HG02763 (cell line): ENCODE measurements around the gene CHAMP1.

Source experiments
- ATAC-seq: cut with Tn5 transposase; IDR thresholded peaks from one replicate; pipeline ENCODE4 v1.9.1; 2021; ENCODE audit warnings: mild to moderate bottlenecking, moderate library complexity; ENCODE audit not compliant: unreplicated experiment

Gene CHAMP1

GRCh38 chr13:114314074-114314912 is at the start of gene CHAMP1:
Gene CHAMP1 (plus strand): TSS chr13:114314503. CDS start chr13:114323843, 9,340 bp downstream.
- ATAC-seq: peak; percentile 84

DNA sequence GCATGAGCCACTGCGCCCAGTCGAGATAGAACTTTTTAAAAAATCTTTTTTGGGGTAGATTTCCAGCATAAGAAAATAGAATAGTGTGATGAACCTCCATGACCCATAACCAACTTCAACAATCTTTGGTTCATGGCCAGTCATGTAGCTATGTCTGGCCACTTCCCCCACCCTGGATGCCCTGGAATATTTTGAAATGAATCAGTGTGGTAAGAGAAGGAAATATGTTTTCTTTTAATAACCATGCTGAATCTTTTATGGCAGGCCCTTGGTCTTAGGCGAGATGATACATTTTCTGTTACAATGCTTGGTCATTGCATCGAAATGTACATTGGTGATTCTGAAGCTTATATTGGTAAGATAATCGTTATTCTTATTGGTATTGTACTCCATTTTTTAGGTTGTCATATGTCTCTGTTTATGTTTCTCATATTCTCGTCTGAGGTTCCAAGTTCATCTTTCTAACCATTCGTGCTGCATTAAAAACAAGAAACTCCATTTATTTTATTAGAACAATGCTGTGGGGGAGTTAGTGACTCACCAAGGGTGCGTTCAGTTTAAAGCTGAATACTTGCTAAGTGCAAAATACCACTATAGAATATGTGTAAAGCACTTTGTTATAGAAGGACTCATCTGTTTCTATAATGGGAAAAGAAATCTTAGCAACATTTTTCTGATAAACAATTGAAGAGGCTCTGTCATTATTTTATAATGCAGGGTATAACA is 49.3 kb upstream of the CHAMP1 start:
- ATAC-seq: no peak

GRCh38 chr13:114266241-114266640 is 48.1 kb upstream of the CHAMP1 start:
- no peak for ATAC-seq

GRCh38 chr13:114268344-114269280 is 45.7 kb upstream of the CHAMP1 start:
- ATAC-seq: no peak

- ATAC-seq: no peak
These were observed 45.0 kb upstream of the CHAMP1 start for GRCh38 chr13:114269281-114269770.

DNA sequence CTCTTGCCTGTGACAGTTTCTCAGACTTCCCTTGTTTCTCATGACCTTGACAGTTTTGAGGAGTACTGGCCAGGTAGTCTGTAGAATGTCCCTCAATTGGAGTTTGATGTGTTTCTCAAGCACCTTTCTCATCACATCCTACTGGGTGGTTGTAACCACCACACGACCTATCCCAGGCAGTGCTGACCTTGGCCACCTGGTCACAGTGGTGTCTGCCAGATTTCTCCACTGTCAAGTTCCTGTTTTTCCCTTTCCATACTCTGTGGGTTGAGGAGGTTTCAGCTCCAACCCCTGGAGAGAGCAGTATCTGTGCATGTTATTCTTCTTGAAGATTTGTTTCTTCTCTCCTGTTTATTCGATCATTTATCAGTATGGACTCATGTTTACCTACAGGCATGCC is 41.3 kb upstream of the CHAMP1 start:
- ATAC-seq: no peak

- ATAC-seq: no peak
These were observed 39.0 kb upstream of the CHAMP1 start for GRCh38 chr13:114275304-114275703.

DNA sequence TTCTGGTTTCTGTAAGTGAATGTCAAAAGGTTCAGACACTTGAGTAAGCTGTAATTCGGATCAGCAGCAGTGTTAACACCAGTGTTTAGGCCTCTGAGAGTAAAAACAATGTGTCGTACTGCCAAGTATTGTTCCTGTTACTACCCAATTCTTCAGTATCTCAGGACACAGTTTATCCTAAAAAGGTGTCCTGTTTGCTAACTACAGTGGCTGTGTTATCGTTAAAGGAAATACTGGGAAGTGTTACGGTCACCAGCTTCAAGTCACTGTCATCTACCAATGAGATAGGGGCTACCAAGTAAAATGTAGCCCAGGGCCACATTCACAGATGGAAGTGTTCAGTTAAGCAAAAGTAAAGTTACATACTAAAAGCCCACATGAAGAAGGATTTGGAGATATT is 35.2 kb upstream of the CHAMP1 start:
- ATAC-seq: no peak

DNA sequence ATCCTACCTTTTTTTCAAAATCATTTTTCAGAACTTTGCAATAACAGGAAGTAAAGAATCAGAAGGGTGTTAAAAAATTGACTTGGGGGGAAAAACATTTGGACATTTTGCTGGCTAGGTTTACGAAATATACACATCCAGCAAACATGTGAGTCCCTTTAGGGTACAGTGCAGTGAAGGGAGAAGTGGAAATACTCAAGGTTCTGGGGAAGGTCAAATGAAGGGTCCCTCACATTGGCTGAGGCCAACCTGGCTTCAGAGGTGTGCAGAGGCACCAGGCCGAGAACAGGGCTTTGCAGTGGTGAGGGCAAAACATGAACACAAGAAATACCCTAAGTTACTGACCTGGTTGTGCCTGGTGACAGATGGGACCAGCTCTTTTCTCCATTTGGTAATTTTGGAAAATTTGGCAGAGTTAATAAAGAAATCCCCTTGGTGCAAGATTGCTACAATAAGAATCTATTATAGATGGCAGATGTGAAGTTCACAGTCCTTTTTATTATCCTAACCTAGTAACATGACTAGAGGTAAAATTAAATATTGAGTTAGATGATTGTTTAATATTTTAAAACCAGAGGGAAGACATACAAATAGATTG is 34.4 kb upstream of the CHAMP1 start:
- no peak for ATAC-seq

DNA sequence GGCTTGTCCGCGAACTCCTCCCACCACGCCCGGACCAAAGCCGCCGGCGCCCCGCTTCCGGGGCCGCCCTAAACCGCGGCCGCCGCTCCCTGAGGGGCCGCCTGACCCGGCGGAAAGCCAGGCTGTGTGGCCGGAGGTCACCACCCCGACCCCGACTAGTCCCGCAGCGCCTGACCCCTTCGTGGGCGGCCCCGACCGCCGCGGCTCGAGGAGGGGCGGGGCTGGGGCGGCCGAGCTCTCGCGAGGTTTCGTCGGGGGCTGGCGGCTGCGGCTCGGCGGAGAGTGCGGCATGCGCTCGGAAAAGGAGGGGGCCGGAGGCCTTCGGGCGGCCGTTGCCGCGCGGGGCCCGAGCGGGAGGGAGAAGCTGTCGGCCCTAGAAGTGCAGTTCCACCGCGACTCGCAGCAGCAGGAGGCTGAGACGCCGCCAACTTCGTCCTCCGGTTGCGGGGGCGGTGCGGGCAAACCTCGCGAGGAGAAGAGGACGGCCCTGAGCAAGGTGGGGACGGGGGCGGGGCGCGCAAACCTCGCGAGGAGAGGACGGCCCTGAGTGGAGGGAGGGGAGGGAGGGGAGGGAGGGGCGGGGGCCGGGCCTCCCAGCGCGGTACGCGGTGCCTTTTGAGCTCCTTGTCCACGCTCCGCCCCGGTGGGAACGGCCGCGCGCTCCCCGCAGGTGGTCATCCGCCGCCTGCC is 32.8 kb upstream of the CHAMP1 start, which contains the start of gene UPF3A:
Gene UPF3A, plus strand, starts transcription at position 251 of the 690 bp plus-strand sequence. Its CDS starts 39 bp downstream, at position 290.
- ATAC-seq: peak; percentile 75

DNA sequence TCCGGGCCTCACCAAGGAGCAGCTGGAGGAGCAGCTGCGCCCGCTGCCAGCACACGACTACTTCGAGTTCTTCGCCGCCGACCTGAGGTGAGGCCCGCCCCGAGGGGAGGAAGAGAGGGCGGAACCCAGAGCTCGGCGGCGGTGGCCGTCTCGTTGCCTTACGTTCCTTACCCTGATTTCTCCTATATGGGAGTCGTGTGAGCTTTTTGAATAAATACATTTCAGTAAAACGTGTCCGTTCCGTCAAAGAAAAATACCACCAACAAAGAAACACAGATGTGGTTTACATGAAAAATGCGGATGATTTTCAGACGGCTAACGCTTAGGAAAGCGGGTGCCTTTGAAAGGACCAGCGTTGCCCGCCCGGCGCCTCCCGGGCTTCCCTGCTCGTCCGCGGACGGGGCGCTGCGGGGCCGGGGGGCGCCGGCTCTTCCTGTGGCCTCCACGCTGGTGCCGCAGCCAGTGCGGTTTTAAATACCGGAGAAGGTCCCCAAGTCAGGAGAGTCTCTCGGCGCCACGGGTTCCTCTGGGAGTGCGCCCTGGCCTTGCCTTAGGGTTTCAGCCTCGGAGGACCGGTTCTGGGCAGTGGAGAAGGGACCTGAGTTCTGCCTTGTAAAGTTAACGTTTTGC is 32.1 kb upstream of the CHAMP1 start:
- ATAC-seq: peak; percentile 46

DNA sequence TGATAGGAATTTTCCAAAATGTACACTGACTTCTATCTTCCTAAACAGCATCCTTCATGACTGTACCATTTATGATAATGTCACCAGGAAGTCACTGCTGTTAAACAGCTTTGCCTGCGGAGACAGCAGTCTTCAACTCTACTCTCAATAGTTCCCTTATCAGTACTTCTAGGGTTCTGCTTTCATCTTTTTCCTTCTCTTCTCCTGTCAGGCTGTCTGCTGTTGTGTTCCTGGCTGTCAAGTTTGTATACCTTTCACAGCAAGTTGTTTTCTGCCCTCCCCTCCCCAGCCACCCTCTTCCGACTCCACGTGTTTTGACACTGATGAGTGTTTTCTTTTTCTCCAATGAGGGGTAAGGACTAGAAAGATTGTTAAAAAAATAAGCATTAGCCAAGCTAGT is 30.7 kb upstream of the CHAMP1 start:
- ATAC-seq: no peak

DNA sequence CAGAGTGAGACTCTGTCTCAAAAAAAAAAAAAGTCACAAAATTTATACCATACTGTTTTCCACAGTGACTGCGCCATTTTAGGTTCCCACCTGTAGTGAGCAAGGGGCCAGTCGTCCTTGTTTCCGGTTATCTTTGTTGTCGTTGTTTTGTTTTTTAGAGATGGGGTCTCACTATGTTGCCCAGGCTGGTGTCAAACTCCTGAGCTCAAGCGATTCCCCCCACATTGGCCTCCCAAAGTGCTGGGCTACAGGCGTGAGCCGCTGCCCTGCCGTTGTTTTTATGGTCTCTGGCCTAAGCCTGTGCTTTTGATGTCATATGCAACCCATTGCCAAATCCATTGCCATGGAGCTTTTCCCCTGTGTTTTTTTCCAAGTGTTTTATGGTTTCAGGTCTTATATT is 29.6 kb upstream of the CHAMP1 start:
- no peak for ATAC-seq

DNA sequence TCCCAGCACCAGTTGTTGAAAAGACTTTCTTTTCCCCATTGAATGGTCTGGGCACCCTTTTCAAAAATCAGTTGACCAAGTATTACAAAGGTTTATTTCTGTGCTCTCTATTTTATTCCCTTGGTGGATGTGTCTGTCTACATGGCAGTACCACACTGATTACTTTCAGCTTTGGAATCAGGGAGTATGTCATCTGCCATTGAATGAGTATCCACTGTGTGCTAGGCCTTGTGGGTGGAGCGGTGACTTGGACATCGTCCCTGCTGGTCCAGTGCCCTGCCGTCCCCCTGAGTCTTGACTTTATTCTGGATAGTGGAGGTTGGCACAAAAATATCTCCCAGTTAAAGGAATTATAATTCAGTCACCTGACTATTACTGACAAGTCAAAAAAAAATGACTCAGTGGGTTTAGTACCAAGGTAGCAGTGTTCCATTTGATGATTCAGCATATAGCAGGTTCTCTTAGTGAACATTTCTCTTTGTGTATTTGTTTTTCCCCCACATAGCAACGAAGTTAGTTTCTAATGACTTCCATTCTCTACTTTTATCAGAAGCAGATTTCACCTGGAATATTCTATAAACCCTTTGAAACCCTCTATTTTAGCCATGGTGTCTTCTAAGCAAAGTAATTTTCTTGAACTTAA is 29.0 kb upstream of the CHAMP1 start:
- ATAC-seq: no peak

- no peak for ATAC-seq
These were observed 27.5 kb upstream of the CHAMP1 start for GRCh38 chr13:114286808-114287207.

GRCh38 chr13:114288157-114288591 is 26.1 kb upstream of the CHAMP1 start:
- no peak for ATAC-seq

GRCh38 chr13:114296448-114296847 is 17.9 kb upstream of the CHAMP1 start:
- ATAC-seq: no peak

DNA sequence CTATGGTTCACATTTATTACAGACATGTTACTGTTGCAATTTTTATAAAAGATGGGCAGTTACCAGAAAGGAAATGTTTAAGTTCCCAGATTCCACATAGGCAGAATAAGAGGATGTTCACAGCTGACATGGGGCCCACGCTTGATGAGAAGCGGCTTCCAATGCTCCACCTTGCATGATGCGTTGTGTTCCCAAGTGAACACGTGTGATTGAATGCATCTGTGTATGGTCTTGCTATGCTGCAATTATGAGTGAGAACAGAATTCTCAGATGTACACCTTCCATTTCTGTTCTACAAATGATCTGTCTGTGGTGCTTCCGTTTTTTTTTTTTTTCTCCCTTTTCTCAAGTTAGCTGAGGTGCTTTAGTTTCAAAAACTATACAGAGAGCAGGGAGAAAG is 17.4 kb upstream of the CHAMP1 start:
- no peak for ATAC-seq

- no peak for ATAC-seq
These were observed 15.4 kb upstream of the CHAMP1 start for GRCh38 chr13:114298866-114299265.
